ENCODE data around the gene PALLD. TPM values are rescaled to one million over a fixed set of nuclear protein-coding genes. Genes with fewer than 3 reads are reported as not detected.

The PALLD gene
- total and polyA plus RNA-seq, 2 of the 8 experiments (the other 6 are each of a cell fraction or from before 2014, with no cell fraction given): 10.5 to 25.0 TPM

- TF ChIP-seq CHD7 (IDR thresholded peaks at IDR 0.05; ENCODE audit: insufficient replicate concordance, low read length): no peak
- TF ChIP-seq SIX5 (IDR thresholded peaks at IDR 0.05; ENCODE audit: low read depth, low read length): no peak
- TF ChIP-seq ATF2 (IDR thresholded peaks at IDR 0.05; ENCODE audit: low read length): no peak
- TF ChIP-seq E2F6 (IDR thresholded peaks at IDR 0.05): no peak
- no peak for TF ChIP-seq SUZ12 (IDR thresholded peaks at IDR 0.05; ENCODE audit: low read length)
Measured at GRCh38 chr4:168817370-168817769, 320.5 kb downstream of the PALLD start (continued).

Measured in H1 (cell line).